ENCODE data around the gene MOCS3.

- TF ChIP-seq CTCF (IDR thresholded peaks at IDR 0.05), result no peak
- no peak for TF ChIP-seq POLR2A (IDR thresholded peaks at IDR 0.05)
- TF ChIP-seq EP300 (IDR thresholded peaks at IDR 0.05), result no peak
Measured at GRCh38 chr20:50991076-50991475, 32.5 kb downstream of the MOCS3 start.
